ENCODE measurements around the gene FSTL5. TPM values are rescaled to one million over a fixed set of nuclear protein-coding genes. Genes with fewer than 3 reads are reported as not detected.

The FSTL5 gene
- total RNA-seq, 2 experiments from 2014 or later: not detected

GRCh38 chr4:161656594-161656993 is 507.2 kb downstream of the FSTL5 start:
- POLR2A ChIA-PET: no interaction called here
- Mint-ChIP-seq H3K4me1 (no peaks in the 10 kb centered on the region), H3K27ac (no peak overlapping the region), H3K4me3 (no peak overlapping the region), H3K9me3 (no peaks in the 10 kb centered on the region), H3K36me3 (no peaks in the 10 kb centered on the region), H3K27me3 (no peaks in the 10 kb centered on the region)
- no peak for DNase-seq
- ATAC-seq (ENCODE audit: low read depth): no peak

GRCh38 chr4:161655148-161655547 is 508.7 kb downstream of the FSTL5 start:
- H3K4me3 Mint-ChIP-seq: no peak overlapping the region
- POLR2A ChIA-PET: no interaction called here
- no peaks in the 10 kb centered on the region for H3K4me1 Mint-ChIP-seq
- peaks cover 1% of the 10 kb centered on the region for H3K9me3 Mint-ChIP-seq
- ATAC-seq (ENCODE audit: low read depth) (no peak), DNase-seq (no peak)
- H3K27me3 Mint-ChIP-seq: no peaks in the 10 kb centered on the region
- no peaks in the 10 kb centered on the region for H3K36me3 Mint-ChIP-seq
- H3K27ac Mint-ChIP-seq: no peak overlapping the region

- POLR2A ChIA-PET: no interaction called here
- Mint-ChIP-seq H3K9me3 (peaks cover 3% of the 10 kb centered on the region), H3K4me3 (no peak overlapping the region), H3K27ac (no peak overlapping the region), H3K27me3 (no peaks in the 10 kb centered on the region), H3K36me3 (no peaks in the 10 kb centered on the region), H3K4me1 (no peaks in the 10 kb centered on the region)
- DNase-seq: no peak
- no peak for ATAC-seq (ENCODE audit: low read depth)
Measured at GRCh38 chr4:161653697-161654096, 510.1 kb downstream of the FSTL5 start.

- H3K36me3 Mint-ChIP-seq: no peaks in the 10 kb centered on the region
- no peaks in the 10 kb centered on the region for H3K4me1 Mint-ChIP-seq
- POLR2A ChIA-PET: no interaction called here
- no peak for DNase-seq
- no peaks in the 10 kb centered on the region for H3K27me3 Mint-ChIP-seq
- H3K27ac Mint-ChIP-seq: no peak overlapping the region
- ATAC-seq (ENCODE audit: low read depth): no peak
- H3K4me3 Mint-ChIP-seq: no peak overlapping the region
- H3K9me3 Mint-ChIP-seq: peaks cover 4% of the 10 kb centered on the region
Measured at GRCh38 chr4:161651586-161651985, 512.2 kb downstream of the FSTL5 start.

GRCh38 chr4:161650812-161651211 is 513.0 kb downstream of the FSTL5 start:
- DNase-seq (no peak), ATAC-seq (ENCODE audit: low read depth) (no peak)
- no peak overlapping the region for H3K27ac Mint-ChIP-seq
- H3K4me1 Mint-ChIP-seq: no peaks in the 10 kb centered on the region
- no peaks in the 10 kb centered on the region for H3K36me3 Mint-ChIP-seq
- POLR2A ChIA-PET: no interaction called here
- no peak overlapping the region for H3K4me3 Mint-ChIP-seq
- peaks cover 4% of the 10 kb centered on the region for H3K9me3 Mint-ChIP-seq
- H3K27me3 Mint-ChIP-seq: no peaks in the 10 kb centered on the region

GRCh38 chr4:161647757-161648156 is 516.0 kb downstream of the FSTL5 start:
- Mint-ChIP-seq H3K27me3 (no peaks in the 10 kb centered on the region), H3K9me3 (peaks cover 4% of the 10 kb centered on the region), H3K27ac (no peak overlapping the region), H3K36me3 (no peaks in the 10 kb centered on the region), H3K4me1 (no peaks in the 10 kb centered on the region), H3K4me3 (no peak overlapping the region)
- ATAC-seq (ENCODE audit: low read depth) (no peak), DNase-seq (no peak)
- POLR2A ChIA-PET: no interaction called here

GRCh38 chr4:161642708-161643107 is 521.1 kb downstream of the FSTL5 start:
- no peaks in the 10 kb centered on the region for H3K36me3 Mint-ChIP-seq
- POLR2A ChIA-PET: no interaction called here
- no peaks in the 10 kb centered on the region for H3K4me1 Mint-ChIP-seq
- no peak for ATAC-seq (ENCODE audit: low read depth)
- H3K9me3 Mint-ChIP-seq: peaks cover 3% of the 10 kb centered on the region
- H3K27ac Mint-ChIP-seq: no peak overlapping the region
- no peak for DNase-seq
- no peaks in the 10 kb centered on the region for H3K27me3 Mint-ChIP-seq
- no peak overlapping the region for H3K4me3 Mint-ChIP-seq

- H3K27ac Mint-ChIP-seq: no peak overlapping the region
- H3K4me1 Mint-ChIP-seq: no peaks in the 10 kb centered on the region
- H3K9me3 Mint-ChIP-seq: peaks cover 2% of the 10 kb centered on the region
- H3K4me3 Mint-ChIP-seq: no peak overlapping the region
- POLR2A ChIA-PET: no interaction called here
- no peak for DNase-seq
- no peaks in the 10 kb centered on the region for H3K36me3 Mint-ChIP-seq
- ATAC-seq (ENCODE audit: low read depth): no peak
- H3K27me3 Mint-ChIP-seq: no peaks in the 10 kb centered on the region
Measured at GRCh38 chr4:161629694-161630441, 533.9 kb downstream of the FSTL5 start.

- H3K27ac Mint-ChIP-seq: no peak overlapping the region
- no peaks in the 10 kb centered on the region for H3K36me3 Mint-ChIP-seq
- H3K4me3 Mint-ChIP-seq: no peak overlapping the region
- H3K4me1 Mint-ChIP-seq: no peaks in the 10 kb centered on the region
- POLR2A ChIA-PET: no interaction called here
- H3K27me3 Mint-ChIP-seq: no peaks in the 10 kb centered on the region
- H3K9me3 Mint-ChIP-seq: peaks cover 2% of the 10 kb centered on the region
- DNase-seq (no peak), ATAC-seq (ENCODE audit: low read depth) (no peak)
Measured at GRCh38 chr4:161604516-161605300, 559.1 kb downstream of the FSTL5 start.

- no peak for ATAC-seq (ENCODE audit: low read depth)
- POLR2A ChIA-PET: no interaction called here
- H3K27ac Mint-ChIP-seq: no peak overlapping the region
Measured at GRCh38 chr4:161601011-161601410, 562.8 kb downstream of the FSTL5 start.

GRCh38 chr4:161595230-161595771 is 568.5 kb downstream of the FSTL5 start:
- Mint-ChIP-seq H3K4me1 (no peaks in the 10 kb centered on the region), H3K36me3 (no peaks in the 10 kb centered on the region), H3K9me3 (peaks cover 2% of the 10 kb centered on the region), H3K4me3 (no peak overlapping the region), H3K27me3 (no peaks in the 10 kb centered on the region), H3K27ac (no peak overlapping the region)
- POLR2A ChIA-PET: no interaction called here
- ATAC-seq (ENCODE audit: low read depth) (no peak), DNase-seq (no peak)

More at GRCh38 chr4:161601011-161601410, 562.8 kb downstream of the FSTL5 start:
- no peaks in the 10 kb centered on the region for H3K36me3 Mint-ChIP-seq
- H3K9me3 Mint-ChIP-seq: peaks cover 4% of the 10 kb centered on the region
- H3K4me3 Mint-ChIP-seq: no peak overlapping the region
- H3K27me3 Mint-ChIP-seq: no peaks in the 10 kb centered on the region
- DNase-seq: no peak
- H3K4me1 Mint-ChIP-seq: no peaks in the 10 kb centered on the region

- H3K4me1 Mint-ChIP-seq: no peaks in the 10 kb centered on the region
- H3K9me3 Mint-ChIP-seq: peaks cover 6% of the 10 kb centered on the region
Measured at GRCh38 chr4:161585011-161585410, 578.8 kb downstream of the FSTL5 start.

GRCh38 chr4:161583549-161583948 is 580.3 kb downstream of the FSTL5 start:
- DNase-seq: no peak
- no peak for ATAC-seq (ENCODE audit: low read depth)
- H3K36me3 Mint-ChIP-seq: no peaks in the 10 kb centered on the region
- H3K9me3 Mint-ChIP-seq: peaks cover 3% of the 10 kb centered on the region
- H3K4me1 Mint-ChIP-seq: no peaks in the 10 kb centered on the region
- no peak overlapping the region for H3K27ac Mint-ChIP-seq
- POLR2A ChIA-PET: no interaction called here
- H3K27me3 Mint-ChIP-seq: no peaks in the 10 kb centered on the region
- H3K4me3 Mint-ChIP-seq: no peak overlapping the region

More at GRCh38 chr4:161585011-161585410, 578.8 kb downstream of the FSTL5 start:
- Mint-ChIP-seq H3K27me3 (no peaks in the 10 kb centered on the region), H3K36me3 (no peaks in the 10 kb centered on the region), H3K27ac (no peak overlapping the region), H3K4me3 (no peak overlapping the region)
- POLR2A ChIA-PET: no interaction called here
- ATAC-seq (ENCODE audit: low read depth): no peak
- no peak for DNase-seq

Data from activated naive CD8-positive, alpha-beta T cell treated with anti-CD3 and anti-CD28 coated beads, Interleukin-2, amount 10 ng/mL, durations not matched to agents 7 days and 5 days (primary cell).